H7 (cell line): Measurements from ENCODE around the gene ARPC2. TPM values are rescaled to one million over a fixed set of nuclear protein-coding genes. Genes with fewer than 3 reads are reported as not detected.
A peak's percentile ranks its signal among the peaks of the same experiment; 100 is the strongest.
"Not testable (repeated sequence)": the region's sequence is repeated elsewhere in the genome, so short reads cannot be mapped to it uniquely, and the experiment has no call there.

Source experiments
- DNase-seq: peaks from one replicate; pipeline ENCODE4 v3.0.0; 2012
- H3K27me3 ChIP-seq: 2 replicates; pipeline ENCODE4 v1.6.0; 2011; ENCODE audit warnings: mild to moderate bottlenecking, low read length; ENCODE audit not compliant: control insufficient read depth, insufficient read depth
- H3K36me3 ChIP-seq: replicated peaks from 2 replicates; pipeline ENCODE4 v1.5.1; 2011; ENCODE audit warnings: low read length; ENCODE audit not compliant: control insufficient read depth, insufficient read depth
- H3K4me3 ChIP-seq: 2 replicates; pipeline ENCODE4 v1.5.1; 2011; ENCODE audit warnings: low read depth, mild to moderate bottlenecking, control low read depth, low read length, moderate library complexity; ENCODE audit not compliant: insufficient read depth
- total RNA-seq: library from RNA; depleted of rRNA; stranded (reverse); fragments of >200 nt; shearing (Covaris generic); gene quantifications from 2 replicates; pipeline ENCODE4 v1.2.3, GENCODE V29; 2014

The ARPC2 gene
- total RNA-seq, 1 experiment from 2014 or later = 167 TPM

- H3K36me3 ChIP-seq = peaks cover 20% of the 10 kb centered on the region
- DNase-seq = peak; percentile 28
- no peak overlapping the region for H3K4me3 ChIP-seq
- H3K27me3 ChIP-seq = no peaks in the 10 kb centered on the region
Observed at GRCh38 chr2:218264773-218265561, 48.0 kb downstream of the ARPC2 start.

GRCh38 chr2:218265626-218266025 lies 48.6 kb downstream of the ARPC2 start:
- no peak overlapping the region for H3K4me3 ChIP-seq
- DNase-seq = no peak
- H3K36me3 ChIP-seq = peaks cover 20% of the 10 kb centered on the region
- H3K27me3 ChIP-seq = no peaks in the 10 kb centered on the region

GRCh38 chr2:218266316-218266979 lies 49.5 kb downstream of the ARPC2 start:
- peaks cover 20% of the 10 kb centered on the region for H3K36me3 ChIP-seq
- no peaks in the 10 kb centered on the region for H3K27me3 ChIP-seq
- no peak overlapping the region for H3K4me3 ChIP-seq
- DNase-seq = peak; percentile 24

- peaks cover 20% of the 10 kb centered on the region for H3K36me3 ChIP-seq
- no peak for DNase-seq
- no peak overlapping the region for H3K4me3 ChIP-seq
- H3K27me3 ChIP-seq = no peaks in the 10 kb centered on the region
Observed at GRCh38 chr2:218267259-218267658, 50.3 kb downstream of the ARPC2 start.

GRCh38 chr2:218269900-218270720 lies 53.1 kb downstream of the ARPC2 start, which contains the start of the genes AAMP and PNKD:
TSS of gene AAMP (minus strand) at chr2:218270137. CDS start at chr2:218270086, 51 bp downstream.
TSS of gene PNKD (plus strand) at chr2:218270519. CDS start at chr2:218270536, 17 bp downstream.
- peak; percentile 100 for DNase-seq
- Histone ChIP-seq H3K36me3 (peaks cover 29% of the 10 kb centered on the region), H3K27me3 (no peaks in the 10 kb centered on the region), H3K4me3 (peak within 1 kb of the TSS; percentile 97)

GRCh38 chr2:218270721-218271486 lies 53.9 kb downstream of the ARPC2 start:
- Histone ChIP-seq H3K4me3 (peak overlapping the region; percentile 65), H3K36me3 (peaks cover 32% of the 10 kb centered on the region), H3K27me3 (no peaks in the 10 kb centered on the region)
- peak; percentile 47 for DNase-seq

- H3K27me3 ChIP-seq = no peaks in the 10 kb centered on the region
- no peak for DNase-seq
- peak overlapping the region; percentile 65; the same call in 1 of the 2 replicates for H3K4me3 ChIP-seq
- peaks cover 28% of the 10 kb centered on the region for H3K36me3 ChIP-seq
Observed at GRCh38 chr2:218271487-218271797, 54.5 kb downstream of the ARPC2 start.

GRCh38 chr2:218271865-218272530 lies 55.0 kb downstream of the ARPC2 start:
- peak; percentile 28 for DNase-seq
- Histone ChIP-seq H3K27me3 (no peaks in the 10 kb centered on the region), H3K4me3 (no peak overlapping the region), H3K36me3 (peaks cover 29% of the 10 kb centered on the region)

GRCh38 chr2:218272531-218273212 lies 55.7 kb downstream of the ARPC2 start:
- peak; percentile 91 for DNase-seq
- no peaks in the 10 kb centered on the region for H3K27me3 ChIP-seq
- H3K4me3 ChIP-seq = no peak overlapping the region
- peaks cover 24% of the 10 kb centered on the region for H3K36me3 ChIP-seq

GRCh38 chr2:218273214-218273907 lies 56.4 kb downstream of the ARPC2 start:
- peaks cover 26% of the 10 kb centered on the region for H3K36me3 ChIP-seq
- H3K27me3 ChIP-seq, H3K4me3 ChIP-seq, DNase-seq: not testable (repeated sequence)

- Histone ChIP-seq H3K27me3 (no peaks in the 10 kb centered on the region), H3K4me3 (no peak overlapping the region), H3K36me3 (peaks cover 26% of the 10 kb centered on the region)
- peak; percentile 16 for DNase-seq
Observed at GRCh38 chr2:218273908-218274249, 56.9 kb downstream of the ARPC2 start.

GRCh38 chr2:218274586-218274985 lies 57.6 kb downstream of the ARPC2 start:
- no peak overlapping the region for H3K4me3 ChIP-seq
- peaks cover 26% of the 10 kb centered on the region for H3K36me3 ChIP-seq
- no peak for DNase-seq
- no peaks in the 10 kb centered on the region for H3K27me3 ChIP-seq
